ENCODE measurements around the gene TRMT1.

TRMT1 gene

GRCh38 chr19:13104360-13104847 lies 12.1 kb downstream of the TRMT1 start:
- TF ChIP-seq ZBTB7A (IDR thresholded peaks at IDR 0.05; ENCODE audit: low read depth) (no peak), REST (IDR thresholded peaks at IDR 0.05; ENCODE audit: low read depth) (no peak), EP300 (IDR thresholded peaks at IDR 0.05; ENCODE audit: borderline replicate concordance) (no peak)

GRCh38 chr19:13103581-13104359 lies 12.8 kb downstream of the TRMT1 start:
- no peak for TF ChIP-seq USF1 (IDR thresholded peaks at IDR 0.05)
- no peak for TF ChIP-seq CREB1 (IDR thresholded peaks at IDR 0.05; ENCODE audit: low read depth)
- TF ChIP-seq EP300 (IDR thresholded peaks at IDR 0.05; ENCODE audit: borderline replicate concordance), result no peak
- TF ChIP-seq CEBPB (IDR thresholded peaks at IDR 0.05), result no peak
- no peak for TF ChIP-seq REST (IDR thresholded peaks at IDR 0.05; ENCODE audit: low read depth)
- TF ChIP-seq RAD21 (IDR thresholded peaks at IDR 0.05; ENCODE audit: low read depth), result no peak
- TF ChIP-seq NFIC (IDR thresholded peaks at IDR 0.05), result no peak
- no peak for TF ChIP-seq YY1 (IDR thresholded peaks at IDR 0.05; ENCODE audit: low read depth)
- TF ChIP-seq TCF12 (IDR thresholded peaks at IDR 0.05; ENCODE audit: low read depth), result no peak
- TF ChIP-seq EGR1 (IDR thresholded peaks at IDR 0.05), result no peak

- no peak for TF ChIP-seq CEBPB (IDR thresholded peaks at IDR 0.05)
Measured at GRCh38 chr19:13102666-13103580, 13.6 kb downstream of the TRMT1 start, which contains the start of gene LYL1. LYL1 (minus strand) TSS chr19:13102858; CDS start chr19:13101171, 1,687 bp downstream.

- TF ChIP-seq EP300 (IDR thresholded peaks at IDR 0.05; ENCODE audit: borderline replicate concordance), result no peak
- no peak for TF ChIP-seq MAX (IDR thresholded peaks at IDR 0.05)
- no peak for TF ChIP-seq TCF12 (IDR thresholded peaks at IDR 0.05; ENCODE audit: low read depth)
- no peak for TF ChIP-seq CEBPB (IDR thresholded peaks at IDR 0.05)
- no peak for TF ChIP-seq TAF1 (IDR thresholded peaks at IDR 0.05; ENCODE audit: low read depth)
- TF ChIP-seq ZBTB7A (IDR thresholded peaks at IDR 0.05; ENCODE audit: low read depth), result no peak
- no peak for TF ChIP-seq RAD21 (IDR thresholded peaks at IDR 0.05; ENCODE audit: low read depth)
- TF ChIP-seq NFIC (IDR thresholded peaks at IDR 0.05), result no peak
- TF ChIP-seq YY1 (IDR thresholded peaks at IDR 0.05; ENCODE audit: low read depth), result no peak
- no peak for TF ChIP-seq USF1 (IDR thresholded peaks at IDR 0.05)
Measured at GRCh38 chr19:13102416-13102665, 14.2 kb downstream of the TRMT1 start.

GRCh38 chr19:13101590-13102415 lies 14.7 kb downstream of the TRMT1 start:
- TF ChIP-seq USF1 (IDR thresholded peaks at IDR 0.05), result no peak

Measured in Ishikawa (cell line).